Epithelial cell of alveolus of lung (primary cell): ENCODE results near the gene MYO7A. TPM values are rescaled to one million over a fixed set of nuclear protein-coding genes. Genes with fewer than 3 reads are reported as not detected.

Experiments
- total RNA-seq: library from RNA; depleted of rRNA; stranded (reverse); fragments of >200 nt; gene quantifications from 2 replicates; pipeline ENCODE4 v1.2.1, GENCODE V29; 2015

Gene MYO7A
- under 0.01 TPM in 1 of 2 replicates, not detected in the other for total RNA-seq

GRCh38 chr11:77127920-77128691 lies at the start of gene MYO7A:
MYO7A (plus strand) TSS chr11:77128246; CDS start chr11:77130635, 2,389 bp downstream.

GRCh38 chr11:77102246-77103210 lies 25.5 kb upstream of the MYO7A start, which contains the start of gene OMP:
OMP (plus strand) TSS chr11:77102840; CDS start chr11:77102840, 0 bp downstream.

Other genes with a start within 250 kb of the MYO7A start
- gene B3GNT6, start 93.8 kb upstream of the MYO7A start, total RNA-seq, result not detected in 2 replicates
- 11.6 and 14.9 TPM in 2 replicates for gene CAPN5, start 61.3 kb upstream of the MYO7A start, total RNA-seq
- gene OMP, start 25.4 kb upstream of the MYO7A start, total RNA-seq, result not detected in 2 replicates
- not detected in 2 replicates for gene GDPD4, start 173.4 kb downstream of the MYO7A start, total RNA-seq